ENCODE measurements around the gene GLIS1.

GLIS1 gene

DNA sequence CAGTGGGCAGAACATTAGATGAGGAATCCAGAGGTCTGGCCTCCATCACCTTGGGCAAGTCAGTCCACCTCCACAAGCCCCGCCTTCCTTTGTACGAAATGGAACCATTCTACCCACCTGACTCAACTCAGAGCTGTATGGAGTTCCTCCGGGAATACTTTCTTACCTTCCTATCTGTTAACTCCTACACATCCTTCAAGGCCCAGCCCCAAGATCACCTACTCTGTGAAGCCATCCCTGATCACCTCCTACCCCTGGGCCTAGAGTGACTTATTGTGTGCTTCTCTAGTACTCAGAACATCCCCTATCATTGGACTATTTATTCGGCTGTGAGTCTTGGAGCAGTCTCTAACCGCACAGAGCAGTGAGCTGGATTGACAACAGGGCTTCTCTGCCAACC lies 66.7 kb downstream of the GLIS1 start:
- no peak for DNase-seq

DNA sequence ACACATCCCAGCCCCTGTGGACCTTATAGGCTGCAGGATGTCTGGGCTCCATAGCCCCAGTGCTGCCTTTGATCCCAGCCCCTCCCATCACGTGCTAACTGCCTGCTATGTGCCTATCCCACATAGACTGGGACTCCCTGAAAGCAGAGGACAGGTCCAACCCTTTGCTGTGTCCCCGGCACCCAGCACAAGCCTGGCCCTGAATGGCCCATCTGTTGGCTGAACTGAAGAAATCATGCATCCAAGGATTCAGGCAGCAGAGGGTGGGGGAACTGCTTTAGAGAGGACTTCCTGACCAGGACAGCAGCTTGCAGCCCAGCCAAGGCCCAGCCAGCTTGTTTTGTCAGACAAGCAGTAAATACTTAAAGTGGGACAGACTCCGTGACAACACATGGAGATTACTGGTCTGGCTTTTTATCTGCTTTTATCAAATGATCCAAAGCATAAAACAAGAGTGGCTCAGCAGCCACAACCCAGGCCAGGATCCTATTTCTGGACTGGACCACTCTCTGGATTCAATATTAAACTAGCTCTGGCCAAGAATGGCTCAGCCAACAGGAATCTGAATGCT lies 69.3 kb downstream of the GLIS1 start:
- DNase-seq, result no peak

DNA sequence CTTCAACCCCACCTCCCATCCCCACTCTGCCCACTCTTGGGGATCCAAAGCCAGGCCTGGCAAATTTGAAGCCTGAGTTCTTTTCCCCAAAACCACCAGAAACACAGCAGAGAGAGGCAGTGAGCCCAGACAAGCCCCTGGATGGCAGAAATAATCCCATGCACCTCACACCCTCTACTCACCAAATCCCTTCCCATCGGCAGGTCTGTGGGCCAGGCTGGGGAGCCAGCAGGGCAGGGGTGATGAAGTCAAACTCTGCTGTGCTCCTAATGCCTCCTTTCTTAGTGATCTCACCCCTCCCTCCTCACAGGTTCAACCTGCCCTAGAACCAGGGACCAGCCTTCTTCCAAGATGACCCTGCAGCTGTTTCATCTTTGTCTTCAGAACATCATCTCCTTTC lies 72.4 kb downstream of the GLIS1 start:
- DNase-seq, result no peak

DNA sequence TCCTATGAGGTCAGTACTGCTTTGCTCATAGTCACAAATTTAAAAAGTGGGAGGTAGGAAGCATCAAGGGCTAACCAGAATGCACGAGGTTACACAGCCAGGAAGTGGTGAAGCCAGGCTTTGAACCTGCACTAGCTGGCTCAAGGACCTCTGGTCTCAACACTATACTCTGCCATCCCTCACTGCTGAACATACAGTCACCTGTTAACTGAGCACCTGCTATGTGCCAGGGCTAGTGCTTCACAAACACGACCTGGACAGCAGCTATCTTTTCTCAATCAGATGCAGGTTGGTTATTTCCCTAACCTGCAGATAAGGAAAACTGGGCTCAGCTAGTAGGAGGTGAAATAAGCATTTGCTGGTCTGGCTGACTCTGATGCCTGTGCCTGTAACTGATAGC lies 73.0 kb downstream of the GLIS1 start:
- DNase-seq, result no peak

DNA sequence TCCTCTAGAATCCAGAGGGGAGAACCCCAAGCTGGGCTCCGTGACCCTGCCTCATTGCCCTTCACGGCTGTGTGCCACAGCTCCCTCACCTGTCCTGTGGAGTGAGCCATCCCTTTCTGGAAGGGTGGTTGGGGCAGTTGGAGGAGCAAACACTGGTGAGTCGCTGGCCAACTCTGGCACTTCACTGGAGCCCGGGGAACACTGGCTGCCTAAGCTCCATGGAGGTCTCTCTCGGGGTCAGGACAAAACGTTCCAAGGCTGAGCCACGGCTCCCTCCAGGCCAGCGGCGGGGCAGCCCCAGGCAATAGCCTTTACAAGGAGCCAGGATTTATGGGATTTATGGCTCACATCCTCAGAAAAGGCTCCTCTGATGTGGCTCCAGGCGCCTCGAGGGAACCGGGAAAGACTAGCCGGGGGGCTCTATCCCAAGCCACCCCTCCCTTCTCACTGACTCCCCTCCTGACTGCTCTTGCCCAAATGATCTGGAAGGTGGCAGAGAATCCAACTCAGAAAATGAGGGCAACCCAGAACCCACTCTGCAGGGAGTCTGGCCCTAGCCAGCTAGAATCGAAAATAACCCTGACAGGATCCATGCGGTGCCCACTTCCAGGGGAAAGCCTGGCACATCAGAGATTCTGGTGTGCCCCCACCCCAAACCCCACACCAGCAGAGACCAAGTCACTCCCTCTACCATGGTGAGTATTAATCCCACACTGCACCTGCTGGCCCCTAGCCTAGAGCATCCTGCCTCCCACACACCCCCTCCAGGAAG lies 75.2 kb downstream of the GLIS1 start:
- no peak for DNase-seq

DNA sequence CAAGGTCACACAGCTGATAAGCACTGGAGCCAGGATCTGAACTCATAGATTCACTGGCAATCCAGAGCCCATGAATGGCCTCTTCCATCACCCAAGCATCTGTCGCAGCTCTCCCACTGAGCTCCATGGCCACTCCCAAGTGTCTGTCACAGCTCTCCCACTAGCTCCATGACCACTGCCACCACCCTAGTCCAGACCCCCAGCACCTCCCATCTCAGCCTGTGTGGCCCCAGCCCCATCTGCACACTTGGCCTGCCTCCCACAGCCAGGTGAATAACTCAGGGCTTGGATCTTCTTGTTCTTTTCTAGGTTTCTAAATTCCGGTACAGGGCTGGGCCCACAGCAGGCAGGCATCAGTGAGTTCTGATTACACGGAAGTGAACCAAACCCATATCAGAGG lies 76.0 kb downstream of the GLIS1 start:
- no peak for DNase-seq

DNA sequence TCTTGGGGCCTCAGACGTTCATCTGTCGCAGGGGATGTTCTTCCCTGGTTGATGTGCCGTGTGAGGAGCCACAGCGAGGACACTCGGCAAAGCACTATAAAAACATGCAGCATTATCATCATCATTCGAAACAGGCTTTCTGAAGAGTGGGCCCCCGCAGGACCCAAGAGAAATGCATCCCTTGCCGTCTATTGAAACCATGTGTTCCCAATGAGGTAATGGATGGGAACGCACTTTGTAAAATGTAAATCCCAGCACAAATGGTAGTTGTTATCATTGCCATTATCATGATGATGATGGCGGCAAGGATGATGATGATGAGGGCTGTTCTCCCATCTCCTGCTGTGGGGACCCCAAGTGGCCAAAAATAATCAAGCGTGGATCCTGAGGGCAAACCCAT lies 76.8 kb downstream of the GLIS1 start:
- DNase-seq, result no peak

DNA sequence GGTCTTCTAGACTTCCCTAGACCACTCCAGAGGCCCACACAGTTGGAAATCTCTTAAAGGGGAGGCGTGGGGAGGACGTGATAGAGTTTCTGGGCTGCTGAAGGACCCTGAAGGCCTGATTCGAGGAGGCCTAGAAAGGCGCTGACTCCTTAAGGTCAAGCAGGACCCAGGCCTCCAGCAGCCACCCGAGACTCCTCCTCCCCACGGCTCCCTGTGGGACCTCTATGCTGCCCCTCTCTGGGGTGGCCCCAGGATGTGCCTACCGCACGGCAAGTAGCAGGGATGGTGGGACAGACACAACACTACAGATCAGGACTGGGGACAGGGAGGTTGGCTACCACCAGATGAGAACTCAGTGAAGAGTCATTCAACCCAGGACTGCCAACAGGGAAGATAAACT lies 77.5 kb downstream of the GLIS1 start:
- no peak for DNase-seq

DNA sequence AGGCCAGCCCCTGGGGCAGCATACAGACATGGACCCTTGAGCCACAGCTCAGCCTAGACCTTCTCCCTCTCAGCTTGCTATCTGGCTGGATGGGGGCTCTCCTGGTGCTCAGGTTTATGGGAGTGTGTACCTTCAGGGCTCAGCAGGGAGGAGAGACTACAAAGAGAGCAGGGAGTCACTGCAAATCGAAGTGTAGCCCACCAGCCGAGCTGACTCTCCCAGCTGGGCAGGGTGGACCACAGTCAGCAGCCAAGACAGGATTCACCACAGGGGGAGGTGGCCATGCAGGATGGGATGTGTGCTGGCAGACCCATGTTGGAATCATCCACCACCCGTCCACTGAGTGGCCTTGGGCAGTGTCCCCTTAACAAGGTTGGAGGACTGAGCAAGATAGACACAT lies 78.3 kb downstream of the GLIS1 start:
- DNase-seq, result no peak

DNA sequence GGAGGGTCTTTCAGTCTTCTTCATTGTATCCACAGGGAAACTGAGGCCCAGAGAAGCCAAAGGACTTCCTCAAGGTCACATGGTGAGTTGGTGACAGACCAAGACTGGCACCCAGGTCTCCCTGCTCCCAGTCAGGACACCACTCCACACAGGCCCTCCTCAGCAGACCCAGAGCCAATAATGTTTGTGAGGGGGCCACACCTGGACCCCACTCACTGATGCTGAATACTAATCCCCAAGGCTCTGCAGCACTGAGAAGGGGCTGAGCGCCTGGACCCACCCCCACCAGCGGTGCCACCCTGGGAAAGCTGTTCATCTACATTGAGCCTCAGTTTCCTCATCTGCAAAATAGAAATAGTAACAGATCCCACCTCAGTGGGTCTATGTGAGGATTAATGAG lies 79.5 kb downstream of the GLIS1 start:
- no peak for DNase-seq

DNA sequence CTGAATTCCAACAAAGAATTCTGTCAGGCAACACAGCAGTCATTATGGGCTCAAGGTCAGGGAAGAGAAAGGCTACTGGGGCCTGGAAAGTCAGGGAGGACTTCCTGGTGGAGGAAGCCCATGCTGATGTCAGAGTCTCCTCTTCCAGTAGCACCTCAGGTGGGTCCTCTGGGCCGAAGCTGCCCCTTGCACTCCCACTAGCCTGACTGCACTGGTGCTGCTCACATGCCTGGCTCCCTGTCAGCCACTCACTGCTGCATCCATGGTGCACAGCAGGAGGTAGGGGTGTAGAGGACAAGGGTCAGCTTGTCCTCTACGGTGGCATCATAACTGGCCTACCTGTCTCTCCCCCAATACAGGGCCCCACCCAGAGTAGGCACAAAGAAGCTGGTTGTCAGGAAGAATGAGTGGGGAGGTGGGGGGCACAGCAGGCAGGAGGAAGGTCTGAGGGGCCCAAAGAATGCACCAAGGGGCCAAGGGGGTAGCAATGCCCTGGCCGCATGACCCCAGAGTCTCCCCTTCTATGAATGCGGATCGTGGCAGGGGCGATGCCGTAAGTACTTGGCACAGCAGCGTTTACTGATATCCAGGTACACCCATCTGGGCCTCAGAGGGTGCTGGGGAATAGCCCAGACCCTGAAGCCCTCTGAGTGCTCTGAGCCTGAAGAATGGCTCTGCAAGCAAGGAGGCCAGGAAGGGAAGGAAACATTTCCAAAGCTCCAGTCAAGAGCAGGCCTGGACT lies 80.3 kb downstream of the GLIS1 start:
- DNase-seq, result no peak

DNA sequence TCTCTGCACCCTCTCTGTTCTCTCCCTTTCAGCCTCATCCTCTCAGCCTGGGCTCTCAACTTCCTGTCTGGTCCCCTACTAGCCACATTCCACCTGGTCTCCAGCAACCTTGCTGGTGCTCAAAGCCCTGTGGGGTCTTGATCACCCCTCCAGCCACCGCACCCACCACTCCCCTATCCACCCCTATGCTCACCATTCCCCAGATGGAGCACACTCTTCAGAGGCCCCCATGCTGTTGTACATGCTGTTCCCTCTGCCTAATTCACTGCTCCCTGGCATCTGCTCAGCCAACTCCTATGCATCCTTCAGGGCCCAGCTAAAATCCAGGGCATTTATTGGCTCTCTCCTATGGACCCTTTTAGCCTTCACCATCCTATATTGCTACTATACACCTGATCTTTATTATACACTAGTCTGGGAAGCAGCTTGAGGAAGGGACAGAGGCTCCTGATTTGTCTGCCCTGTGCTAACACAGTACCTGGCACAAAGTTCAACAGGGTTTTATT lies 81.0 kb downstream of the GLIS1 start:
- no peak for DNase-seq

DNA sequence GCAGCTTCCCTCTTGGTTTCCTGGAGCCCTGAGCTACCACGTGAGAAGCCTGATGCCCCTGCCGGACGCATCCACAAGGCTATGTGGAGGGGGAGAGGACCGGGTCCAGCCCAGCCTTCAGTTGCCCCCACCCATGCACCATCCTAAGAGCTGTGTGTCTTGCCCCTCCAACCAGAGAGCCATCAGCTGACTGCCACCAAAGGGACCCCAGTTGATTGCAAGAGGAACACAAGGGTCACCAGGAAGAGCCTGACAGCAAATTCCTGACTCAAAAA lies 81.5 kb downstream of the GLIS1 start:
- no peak for DNase-seq

DNA sequence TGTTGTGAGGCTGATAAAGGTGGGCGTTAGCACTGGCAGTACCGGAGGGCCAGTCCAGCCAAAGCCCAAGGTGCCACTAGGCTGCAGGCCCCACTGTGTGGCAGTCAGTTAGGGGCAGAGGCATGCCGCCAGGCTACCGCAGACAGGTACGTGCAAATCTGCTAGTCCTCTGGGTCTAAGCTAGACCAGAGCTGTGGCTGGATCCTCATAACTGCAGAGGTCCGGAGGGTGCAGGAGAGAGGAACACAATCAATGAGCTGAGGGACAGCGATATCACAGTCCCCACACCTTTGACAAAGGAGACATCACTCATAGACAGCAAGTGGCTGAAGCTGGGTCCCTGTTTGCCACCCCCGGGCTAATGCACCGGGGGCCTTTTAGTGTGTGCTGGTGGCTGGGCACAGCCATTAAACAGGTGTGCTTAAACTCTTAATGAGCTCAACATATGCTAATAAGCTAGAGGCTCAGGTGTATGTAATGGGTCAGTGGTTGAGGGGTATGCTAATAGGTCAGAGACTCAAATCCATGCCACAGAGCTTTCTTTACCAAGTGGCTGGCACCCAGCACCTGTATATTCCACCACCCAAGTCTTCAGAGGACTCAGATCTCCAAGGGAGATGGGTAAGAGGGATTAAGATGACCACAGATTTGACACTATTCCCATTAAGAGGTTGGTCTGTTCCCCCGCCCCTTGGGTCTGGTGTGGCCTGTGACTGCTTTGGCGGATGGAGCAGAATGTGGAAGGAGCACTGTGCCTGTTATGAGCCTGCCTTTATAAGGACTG lies 82.0 kb downstream of the GLIS1 start:
- no peak for DNase-seq

DNA sequence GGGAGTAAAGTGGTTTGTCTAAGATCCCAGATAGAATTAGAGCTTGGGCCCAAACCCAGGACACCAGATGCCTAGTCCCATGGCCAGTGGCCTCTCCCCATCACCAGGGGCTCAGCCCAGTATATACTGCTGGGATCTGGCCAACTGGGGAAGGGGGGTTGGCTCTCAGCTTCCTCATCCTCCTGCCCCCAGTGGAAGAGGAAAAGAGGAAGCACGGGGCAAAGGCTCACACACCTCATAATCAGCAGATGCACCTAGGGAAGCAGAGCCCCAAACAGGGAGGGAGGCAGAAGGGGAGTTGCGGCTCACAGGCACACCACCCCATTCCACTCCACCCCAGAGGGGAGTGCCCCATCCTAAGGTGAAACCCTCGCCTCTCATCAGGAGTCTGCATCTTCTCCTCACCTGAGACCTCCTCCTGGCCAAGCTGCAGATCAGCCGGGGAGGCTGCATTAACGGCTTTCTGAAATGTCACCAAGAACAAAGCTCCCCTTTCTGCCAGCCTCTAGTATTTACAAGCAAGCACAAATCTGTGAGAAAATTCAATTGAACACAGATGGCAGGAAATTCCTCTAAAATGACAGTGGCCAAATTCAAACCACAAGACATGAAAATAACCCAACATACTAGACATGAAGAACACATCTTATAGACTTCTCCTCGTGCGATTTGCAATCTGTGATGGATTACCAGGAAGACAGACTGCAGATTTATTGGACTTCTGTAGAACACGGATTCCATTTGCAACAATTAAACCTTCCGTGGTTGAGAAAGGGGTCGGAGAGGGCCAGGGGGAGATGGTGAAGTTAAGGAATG lies 82.8 kb downstream of the GLIS1 start:
- no peak for DNase-seq

DNA sequence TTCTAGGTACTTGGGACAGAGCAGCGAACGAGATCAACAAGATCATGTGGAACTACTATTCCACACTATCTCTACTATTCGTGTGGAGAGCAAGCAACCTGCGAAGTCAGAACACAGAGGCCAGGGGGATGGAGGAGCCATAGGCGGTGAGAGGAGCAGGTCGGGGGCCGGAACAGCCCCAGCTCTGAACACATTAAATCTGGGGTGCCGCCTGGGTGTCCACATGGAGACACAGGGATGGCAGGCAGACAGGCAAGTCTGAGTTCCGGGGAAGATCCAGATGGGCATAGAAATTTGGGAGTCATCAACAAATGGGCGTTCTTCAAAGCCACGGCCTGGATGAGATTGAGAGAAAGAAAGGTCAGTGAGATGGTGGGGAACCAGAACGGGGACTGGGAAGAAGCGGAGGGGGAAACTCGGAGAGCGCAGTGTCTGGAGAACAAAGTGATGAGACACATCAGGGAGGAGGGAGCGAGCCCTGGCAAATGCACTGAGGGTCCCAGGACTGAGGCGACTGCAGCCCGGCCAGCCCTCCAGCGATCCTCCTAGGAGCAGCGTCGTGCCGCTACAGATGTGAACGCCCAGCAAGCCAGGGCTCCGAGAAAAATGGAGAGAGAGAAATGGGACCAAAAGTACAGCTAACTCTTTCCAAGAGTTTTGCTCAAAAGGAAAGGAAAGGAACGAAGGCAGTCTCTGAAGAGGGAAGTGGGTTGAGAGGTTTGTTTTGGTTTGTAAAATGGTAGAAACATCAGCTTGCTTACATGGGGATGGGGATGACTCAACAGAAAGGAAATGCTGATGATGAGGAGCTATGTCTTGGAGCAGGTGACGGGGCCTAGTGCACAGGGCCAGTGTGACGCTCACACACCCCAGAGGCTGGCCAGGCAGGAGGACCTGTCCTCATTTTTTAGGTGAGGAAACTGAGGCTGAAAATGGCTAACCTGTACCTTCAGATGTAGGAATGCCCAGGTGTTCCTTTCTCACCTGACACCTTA lies 84.5 kb downstream of the GLIS1 start:
- DNase-seq, result no peak

DNA sequence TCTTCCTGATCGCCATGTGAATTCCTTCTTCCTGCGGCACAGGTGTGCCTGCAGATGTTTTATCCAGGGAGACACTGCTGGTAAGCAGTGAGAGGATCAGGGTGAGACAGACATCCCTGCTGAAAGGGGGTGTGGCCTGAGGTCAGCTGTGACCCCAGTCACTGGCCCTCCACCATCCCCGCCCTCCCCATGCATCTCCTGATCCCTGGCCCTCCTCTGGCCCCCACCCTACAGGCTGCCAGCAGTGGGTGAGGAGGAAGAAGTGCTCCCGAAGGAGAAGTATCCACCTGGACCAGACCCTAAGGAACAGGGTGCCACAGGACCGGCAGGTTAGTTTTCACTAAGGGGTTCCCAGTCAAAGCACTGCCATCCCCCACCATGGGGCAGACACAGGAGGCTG lies 85.3 kb downstream of the GLIS1 start:
- DNase-seq, result no peak

DNA sequence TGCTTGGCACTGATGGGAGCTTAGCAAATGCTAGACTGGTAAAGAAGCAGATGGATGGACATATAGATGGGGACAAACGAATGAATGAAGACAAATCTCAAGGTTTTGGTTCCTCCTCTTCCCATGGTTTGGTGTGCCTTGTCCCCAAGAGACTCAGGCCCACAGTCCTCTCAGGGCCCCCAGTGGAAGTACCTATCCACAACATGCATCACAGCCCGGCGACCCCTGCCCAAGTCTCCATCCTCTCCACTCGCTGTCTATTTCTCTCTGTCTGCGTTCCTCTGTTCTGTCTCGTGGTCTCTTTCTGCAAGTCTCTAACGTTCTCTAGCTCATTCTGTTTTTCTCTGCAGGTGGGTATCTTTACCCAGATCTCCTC lies 85.8 kb downstream of the GLIS1 start:
- no peak for DNase-seq

DNA sequence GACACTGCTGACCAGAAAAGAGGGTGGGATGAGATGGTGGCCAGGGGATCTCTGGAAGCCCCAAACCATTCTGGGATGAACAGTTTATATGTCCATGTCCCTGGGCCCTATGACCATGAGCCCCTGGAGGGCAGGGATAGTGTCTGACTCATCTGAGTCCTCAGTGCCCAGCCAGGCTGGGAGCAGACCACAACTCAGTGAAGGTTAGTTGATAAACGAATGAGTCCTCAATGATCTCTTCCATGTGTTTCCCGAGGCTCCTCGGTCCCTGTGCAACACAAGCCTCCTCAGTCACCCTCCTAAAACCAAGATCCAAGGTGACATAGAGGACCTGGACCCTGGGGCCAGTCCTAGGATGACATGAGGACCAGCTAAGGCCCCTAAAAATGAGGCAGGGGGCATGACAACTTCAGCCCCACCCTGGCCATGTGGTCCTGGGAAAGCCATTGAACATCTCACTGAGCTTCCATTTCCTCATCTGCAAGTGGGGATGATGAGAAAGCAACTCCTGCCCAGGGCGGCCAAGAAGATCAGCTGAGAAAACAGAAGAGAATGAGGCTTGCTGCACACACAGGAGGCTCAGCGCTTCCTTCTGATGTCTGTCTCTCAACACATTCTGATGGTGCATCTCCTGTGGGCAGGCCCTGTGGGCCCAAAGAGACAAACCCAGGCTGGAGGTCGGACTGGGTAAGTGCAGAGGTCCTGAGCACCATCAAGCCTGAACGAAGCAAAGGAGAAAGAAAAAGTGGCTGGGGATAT lies 86.3 kb downstream of the GLIS1 start:
- DNase-seq, result no peak

DNA sequence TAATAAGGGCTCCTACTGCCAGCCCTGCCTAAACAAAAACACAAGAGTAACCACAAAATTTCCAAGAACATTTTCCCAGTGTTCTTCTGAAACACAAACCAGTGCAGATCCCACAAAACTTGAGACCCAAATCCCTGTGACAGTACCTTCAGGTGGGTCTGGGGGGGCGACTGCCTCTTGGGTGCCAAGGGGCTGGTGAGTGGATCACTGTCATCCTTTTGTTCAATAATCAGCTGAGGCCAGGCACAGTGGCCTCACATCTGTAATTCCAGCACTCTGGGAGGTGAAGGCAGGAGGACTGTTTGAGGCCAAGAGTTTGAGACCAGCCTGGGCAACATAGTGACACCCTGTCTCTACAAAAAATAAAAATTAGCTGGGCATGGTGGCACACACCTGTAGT lies 87.6 kb downstream of the GLIS1 start:
- DNase-seq, result no peak

DNA sequence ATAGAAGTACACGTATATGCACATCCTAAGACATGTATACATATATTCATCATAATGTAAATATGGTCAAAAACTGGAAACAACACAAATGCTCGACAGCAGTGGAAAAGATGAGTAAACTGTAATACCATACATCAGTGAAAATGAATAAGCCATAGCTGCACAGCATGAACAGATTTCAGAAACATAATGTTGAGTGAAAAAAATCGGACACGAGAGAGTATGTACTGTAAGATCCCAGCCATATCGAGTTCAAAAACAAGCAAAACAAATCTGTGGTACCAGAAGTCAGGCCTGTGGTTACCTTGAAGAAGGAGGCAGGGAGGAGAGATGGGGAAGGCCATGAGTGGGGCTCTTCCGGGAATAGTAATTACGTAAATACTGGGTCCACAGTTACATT lies 90.4 kb downstream of the GLIS1 start:
- DNase-seq, result no peak

All from stimulated activated CD4-positive, alpha-beta T cell treated with anti-CD3 and anti-CD28 coated beads, Interleukin-4, amount 100 ng/mL, for 4 hours (primary cell).